Fibroblast of skin of right biceps (primary cell): ENCODE measurements around the gene PCYT1B.

Source experiments
- DNase-seq: peaks from one replicate; pipeline ENCODE4 v3.0.0-alpha.2; 2013

PCYT1B gene

GRCh38 chrX:24515447-24515846 lies 131.7 kb downstream of the PCYT1B start:
- no peak for DNase-seq

GRCh38 chrX:24513416-24513815 lies 133.7 kb downstream of the PCYT1B start:
- DNase-seq, result no peak

DNA sequence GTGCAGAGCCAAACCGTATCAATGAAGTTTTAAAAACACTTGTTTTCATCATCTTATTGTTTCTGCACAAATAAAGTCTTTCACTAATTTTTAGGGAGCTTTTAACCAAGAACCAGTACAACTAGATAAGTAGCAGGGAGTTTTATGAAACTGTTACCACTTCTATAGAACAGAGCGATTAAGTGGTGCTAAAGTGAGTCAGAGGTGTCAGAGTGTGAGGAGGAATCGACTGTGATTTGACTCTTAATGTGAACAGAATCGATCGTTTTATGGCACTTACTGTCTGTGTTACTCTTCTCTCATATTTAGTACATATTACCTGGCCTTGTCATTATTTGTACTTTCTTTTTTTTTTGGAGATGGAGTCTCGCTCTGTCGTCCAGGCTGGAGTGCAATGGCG lies 138.8 kb downstream of the PCYT1B start:
- DNase-seq, result no peak
